Limb (tissue), 2 donors: ENCODE data around the gene CPSF2.
"Not testable (repeated sequence)": the region's sequence is repeated elsewhere in the genome, so short reads cannot be mapped to it uniquely, and the experiment has no call there.

Experiments
- DNase-seq, 2 donors: peaks; one replicate each; pipeline ENCODE4 v3.0.0-alpha.2; 2016; ENCODE audit errors: extremely low spot score in 2 of 2

Gene CPSF2

DNA sequence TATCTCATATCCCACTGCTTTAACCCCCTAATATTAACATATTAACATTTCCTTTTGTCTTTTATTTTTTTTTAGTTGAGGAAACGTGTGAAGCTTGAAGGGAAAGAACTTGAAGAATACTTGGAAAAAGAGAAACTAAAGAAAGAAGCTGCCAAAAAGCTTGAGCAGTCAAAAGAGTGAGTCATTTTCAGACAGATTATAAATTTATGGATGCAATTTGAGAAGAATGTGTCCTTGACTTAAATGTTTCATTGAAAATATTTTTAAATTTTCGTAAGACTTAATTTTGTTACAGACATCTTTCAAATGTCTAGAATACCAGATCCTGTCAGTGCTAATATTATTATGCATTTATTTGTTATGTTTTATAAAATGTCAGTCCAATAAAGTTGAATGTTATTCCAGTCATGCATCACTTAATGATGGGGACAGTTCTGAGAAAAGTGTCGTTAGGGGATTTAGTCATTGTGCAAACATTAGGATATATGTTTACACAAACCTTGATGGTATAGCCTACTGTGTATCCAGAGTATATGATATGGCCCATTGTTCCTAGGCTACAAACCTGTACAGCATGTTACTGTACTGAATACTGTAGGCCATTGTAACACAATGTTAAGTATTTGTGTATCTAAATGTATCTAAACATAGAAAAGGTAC lies 32.6 kb downstream of the CPSF2 start:
- DNase-seq, result no peak

DNA sequence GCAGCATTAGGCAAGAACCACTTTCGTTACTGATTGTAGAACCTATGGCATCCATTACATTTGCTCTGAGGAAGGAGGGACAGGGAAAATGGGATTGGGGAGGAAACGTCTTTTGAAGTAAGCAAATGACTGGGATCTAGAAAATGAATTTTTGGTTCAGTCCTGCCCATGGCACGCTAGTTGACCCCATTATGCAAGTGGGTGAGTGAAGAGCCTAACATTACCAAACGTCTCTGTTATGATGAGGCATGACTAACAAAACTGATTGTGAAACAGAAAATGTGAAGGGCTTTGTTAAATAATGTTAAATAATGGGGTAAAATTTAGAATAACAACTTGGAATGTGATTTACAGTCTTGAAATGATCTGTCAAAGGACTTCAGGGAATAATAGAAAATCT lies 38.9 kb downstream of the CPSF2 start:
- DNase-seq, result no peak

DNA sequence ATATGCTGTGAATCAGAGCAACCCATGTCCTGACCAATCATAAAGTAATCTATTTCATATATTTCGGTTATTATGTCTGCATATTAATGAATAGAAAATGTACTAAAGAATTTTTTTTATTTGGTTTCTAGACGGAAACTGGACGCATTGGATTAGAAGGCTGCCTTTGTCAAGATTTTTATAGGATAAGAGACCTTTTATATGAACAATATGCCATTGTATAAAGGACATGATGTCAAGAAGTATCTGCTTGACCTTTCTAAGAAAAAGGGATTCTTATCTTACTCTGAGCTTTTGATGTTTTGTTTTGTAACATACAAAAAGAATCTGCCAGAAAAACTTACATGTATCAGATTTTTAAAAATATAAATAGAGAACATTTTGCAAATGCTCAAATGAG lies 39.8 kb downstream of the CPSF2 start:
- DNase-seq, result no peak

DNA sequence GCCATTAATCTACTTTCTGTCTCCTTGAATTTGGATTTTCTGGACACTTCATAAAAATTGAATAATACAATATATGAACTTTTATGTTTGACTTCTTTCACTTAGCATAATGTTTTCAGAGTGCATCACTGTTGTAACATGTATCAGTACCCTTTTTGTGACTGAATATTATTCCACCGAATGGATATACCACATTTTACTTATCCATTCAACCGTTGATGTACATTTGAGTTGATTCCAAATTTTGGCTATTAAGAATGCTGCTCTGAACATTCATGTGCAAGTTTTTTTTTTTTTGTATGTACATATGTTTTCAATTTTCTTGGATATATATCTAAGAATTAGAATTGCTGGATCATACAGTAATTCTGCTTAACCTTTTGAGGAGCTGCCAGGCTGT lies 43.2 kb downstream of the CPSF2 start:
- no peak for DNase-seq

DNA sequence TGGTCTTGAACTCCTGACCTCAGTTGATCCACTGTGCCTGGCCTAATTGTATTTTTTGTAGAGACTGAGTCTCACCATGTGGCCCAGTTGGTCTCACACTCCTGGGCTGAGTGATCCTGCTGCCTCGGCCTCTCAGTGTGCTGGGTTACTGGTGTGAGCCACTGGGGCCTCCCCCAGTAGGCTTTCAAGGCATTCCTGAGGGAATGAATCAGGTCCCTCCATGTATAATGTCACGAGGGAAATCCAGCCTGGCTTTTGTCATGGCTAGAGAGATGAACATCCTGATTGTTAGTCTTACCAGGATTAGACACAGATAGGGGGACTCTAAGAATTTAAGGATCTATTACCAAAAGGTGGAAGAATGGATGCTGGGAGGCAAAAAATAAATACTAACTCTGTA lies 51.9 kb downstream of the CPSF2 start:
- no peak for DNase-seq

DNA sequence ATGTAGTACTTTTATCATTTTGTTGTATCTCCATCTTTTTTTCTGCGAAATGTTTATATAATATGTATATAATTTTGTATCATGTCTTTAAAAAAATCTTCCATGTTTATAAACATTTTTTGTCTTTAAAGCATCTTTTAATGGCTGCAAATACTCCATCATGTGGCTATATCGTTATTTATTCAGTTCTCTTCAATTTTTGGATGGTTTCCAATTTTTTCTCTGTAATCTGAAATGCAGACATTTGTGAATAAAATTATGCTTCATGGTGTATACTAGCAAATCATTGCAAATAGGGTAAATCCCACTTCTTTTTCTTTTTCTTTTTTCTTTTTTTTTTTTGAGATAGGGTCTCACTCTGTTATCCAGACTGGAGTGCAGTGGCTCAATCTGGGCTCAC lies 54.0 kb downstream of the CPSF2 start:
- peak in 1 of 2 donors; percentile 13 for DNase-seq

DNA sequence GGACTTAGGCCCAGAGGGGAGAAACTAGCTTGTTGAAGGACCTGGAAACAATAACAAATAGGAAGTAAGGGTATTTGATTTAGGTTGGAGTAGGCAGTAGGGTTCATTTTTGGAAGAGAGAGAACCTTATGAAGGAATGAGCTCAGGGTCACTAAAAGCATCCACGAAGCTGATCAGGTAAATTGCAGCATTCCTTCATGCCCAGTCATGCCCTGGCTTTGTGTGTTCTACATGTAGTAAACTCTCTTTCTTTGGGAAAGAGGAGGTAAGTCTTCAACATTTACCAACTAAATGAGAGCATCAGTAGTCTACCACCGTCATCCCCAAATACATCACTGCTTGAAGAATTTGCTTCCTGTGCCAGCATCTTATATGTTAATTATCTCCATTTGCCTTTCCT lies 54.7 kb downstream of the CPSF2 start:
- no peak for DNase-seq

DNA sequence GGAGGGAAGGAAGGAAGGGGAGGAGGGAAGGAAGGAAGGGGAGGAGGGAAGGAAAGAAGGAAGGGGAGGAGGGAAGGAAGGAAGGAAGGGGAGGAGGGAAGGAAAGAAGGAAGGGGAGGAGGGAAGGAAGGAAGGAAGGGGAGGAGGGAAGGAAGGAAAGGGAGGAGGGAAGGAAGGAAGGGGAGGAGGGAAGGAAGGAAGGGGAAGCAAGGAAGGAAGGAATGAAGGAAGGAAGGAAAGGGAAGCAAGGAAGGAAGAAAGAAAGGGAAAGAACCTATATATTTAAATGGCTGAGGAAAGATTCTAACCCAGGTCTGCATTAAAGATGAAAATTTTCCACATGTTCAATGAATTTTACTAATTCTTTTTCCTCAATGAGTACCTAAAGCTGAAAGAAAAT lies 57.4 kb downstream of the CPSF2 start:
- DNase-seq, result not testable (repeated sequence)

DNA sequence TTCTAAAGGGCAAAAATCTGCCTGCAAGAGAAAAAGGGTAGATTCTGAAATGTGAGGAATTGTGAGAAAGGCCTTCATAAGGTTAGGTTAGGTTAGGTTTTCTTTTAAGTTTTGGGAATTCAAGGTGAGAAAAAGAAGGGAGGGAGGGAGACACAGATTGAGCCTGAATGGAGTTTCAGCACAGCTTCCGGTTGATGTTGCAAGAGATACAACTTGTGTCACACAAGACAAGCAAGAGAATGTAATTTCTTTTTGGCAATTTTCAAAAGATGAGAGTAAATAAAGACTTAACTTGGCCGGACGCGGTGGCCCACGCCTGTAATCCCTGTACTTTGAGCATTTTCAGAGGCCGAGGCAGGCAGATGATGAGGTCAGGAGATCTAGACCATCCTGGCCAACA lies 63.8 kb downstream of the CPSF2 start:
- no peak for DNase-seq

DNA sequence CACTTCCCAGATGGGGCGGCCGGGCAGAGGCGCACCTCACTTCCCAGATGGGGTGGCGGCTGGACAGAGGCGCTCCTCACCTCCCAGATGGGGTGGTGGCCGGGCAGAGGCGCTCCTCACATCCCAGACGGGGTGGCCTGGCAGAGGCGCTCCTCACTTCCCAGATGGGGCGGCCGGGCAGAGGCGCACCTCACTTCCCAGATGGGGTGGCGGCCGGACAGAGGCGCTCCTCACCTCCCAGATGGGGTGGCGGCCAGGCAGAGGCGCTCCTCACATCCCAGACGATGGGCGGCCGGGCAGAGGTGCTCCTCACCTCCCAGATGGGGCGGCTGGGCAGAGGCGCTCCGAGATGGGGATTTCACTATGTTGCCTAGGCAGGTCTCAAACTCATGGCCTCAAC lies 65.8 kb downstream of the CPSF2 start:
- DNase-seq, result not testable (repeated sequence)

DNA sequence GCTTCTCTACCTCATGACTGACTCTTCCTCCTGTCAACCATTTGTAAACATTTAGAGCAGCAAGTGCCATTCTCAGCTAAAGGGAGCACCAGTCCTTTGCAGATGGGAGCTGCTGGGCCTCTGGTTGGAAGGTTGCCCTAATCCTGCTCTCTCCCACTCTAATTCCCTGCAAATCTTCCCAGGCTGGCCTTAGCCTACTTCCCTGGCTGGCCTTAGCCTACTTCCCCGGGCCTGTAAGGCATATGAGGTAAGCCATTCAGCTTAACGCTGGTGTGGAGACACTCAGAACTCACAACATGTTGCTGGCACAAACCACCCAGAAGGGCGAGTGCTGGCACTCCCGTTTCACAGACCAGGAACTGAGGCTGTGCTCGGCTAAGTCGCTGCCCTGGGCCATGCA lies 69.0 kb downstream of the CPSF2 start:
- no peak for DNase-seq

DNA sequence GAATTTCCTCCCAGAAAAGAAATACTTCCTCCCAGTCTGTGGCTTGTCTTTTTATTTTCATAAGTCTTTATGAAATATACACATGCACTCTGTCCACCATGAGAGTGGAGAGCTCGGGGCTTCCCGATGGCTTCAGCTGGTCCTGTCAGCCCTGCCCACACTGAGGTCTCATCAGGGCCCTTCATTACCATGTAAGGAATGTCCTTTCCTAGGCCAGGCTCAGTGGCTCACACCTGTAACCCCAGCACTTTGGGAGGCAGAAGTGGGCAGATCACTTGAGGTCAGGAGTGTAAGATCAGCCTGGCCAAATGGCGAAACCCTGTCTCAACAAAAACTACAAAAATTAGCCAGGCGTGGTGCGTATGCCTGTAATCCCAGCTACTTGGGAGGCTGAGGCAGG lies 77.0 kb downstream of the CPSF2 start:
- no peak for DNase-seq

DNA sequence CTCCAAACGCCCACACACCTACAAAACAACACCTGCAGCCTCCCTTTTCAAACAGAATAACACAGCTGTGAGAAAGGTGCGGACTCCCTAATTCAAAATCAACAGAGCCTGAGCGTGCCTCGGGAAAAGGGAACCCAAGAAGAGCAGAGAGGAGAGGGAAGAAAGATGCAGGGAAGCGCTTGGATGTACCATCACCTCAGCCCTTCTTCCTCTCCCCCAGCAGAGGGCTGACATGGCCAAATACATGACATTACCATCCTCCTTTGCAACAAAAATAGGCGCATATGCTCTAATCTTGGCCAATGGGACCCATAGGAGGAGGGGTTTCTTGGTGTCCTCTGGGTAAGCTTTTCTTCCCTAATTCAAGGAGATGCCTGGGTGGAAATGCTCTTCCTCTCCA lies 78.0 kb downstream of the CPSF2 start:
- no peak for DNase-seq

DNA sequence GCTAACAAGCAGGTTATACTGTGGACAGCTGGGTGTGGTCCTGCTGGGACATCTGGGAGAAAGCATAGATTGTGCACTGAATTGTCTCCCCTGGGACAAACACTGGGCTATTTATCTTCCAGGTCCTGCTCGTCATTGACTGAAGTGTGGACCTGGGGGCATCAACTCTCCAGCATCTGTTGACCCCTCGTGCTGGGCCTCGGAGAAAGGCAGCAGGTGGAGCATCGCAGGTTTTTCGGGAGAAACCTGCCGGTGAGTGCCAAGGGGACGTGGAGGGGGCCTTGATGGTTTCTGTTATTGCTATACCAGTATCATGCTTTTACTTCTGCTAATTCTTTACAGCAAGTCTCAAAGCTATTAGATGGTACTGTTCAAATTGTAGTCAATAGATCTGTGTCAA lies 81.3 kb downstream of the CPSF2 start:
- DNase-seq, result no peak

DNA sequence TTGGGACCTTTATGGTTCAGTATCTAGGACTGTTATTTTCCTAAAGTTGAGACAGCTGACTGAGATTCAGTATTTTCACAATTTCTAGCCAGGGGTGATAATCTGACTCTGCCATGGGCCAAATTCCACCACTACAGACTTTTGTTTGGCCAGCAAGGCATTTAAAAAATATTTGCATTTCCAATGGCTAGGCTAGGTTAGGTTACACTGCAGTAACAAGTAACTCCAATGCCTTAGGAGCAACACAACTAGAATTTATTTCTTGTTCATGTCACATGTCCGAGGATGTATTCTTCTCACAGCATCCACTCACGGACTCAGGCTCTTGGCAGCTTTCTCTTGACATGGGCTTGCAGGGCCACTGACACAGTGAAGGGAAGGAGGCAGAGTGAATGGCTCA lies 83.0 kb downstream of the CPSF2 start:
- DNase-seq, result no peak

DNA sequence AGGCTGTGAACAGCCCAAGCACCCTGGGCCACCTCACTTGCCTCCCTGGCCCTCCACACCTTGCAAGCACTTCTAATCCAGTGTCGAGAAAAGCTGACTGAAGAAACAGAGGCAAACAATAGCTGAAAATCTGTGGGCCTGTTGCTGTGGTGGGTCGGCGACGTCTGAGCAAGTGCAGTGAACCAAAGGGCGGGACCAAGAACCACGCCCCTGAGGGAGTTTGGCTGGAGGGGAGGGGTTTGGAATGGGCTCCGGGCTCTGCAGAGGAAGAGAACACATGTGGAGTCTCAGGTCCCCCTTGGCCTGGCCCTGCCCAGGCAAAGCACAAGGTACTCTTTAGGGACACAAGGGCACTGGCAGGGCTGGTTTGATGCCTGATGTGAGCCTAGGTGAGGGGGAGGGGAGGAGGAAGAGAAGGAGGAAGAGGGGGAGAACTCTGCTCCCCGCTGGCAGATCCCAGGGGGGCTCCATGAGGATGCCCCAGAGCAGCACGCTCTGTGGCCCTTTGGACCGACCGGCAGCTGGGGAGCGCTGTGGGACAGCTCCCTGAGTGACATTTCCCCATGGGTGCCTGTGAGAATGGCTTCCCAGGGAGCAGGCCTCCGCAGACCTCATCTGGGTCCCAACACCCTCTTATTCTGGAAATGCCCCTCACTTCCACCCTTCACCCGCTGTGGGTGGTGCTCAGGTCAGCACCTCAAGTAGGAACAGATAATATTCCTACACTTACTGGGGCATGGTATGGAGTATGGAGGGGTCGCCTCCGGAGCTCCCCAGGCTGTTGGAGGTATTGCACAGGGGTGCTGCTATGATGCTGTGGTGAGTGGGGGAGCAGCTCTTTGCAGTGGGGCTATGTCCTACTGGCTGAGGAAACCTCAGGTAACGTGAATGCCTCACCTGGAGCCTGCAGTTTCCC lies 85.5 kb downstream of the CPSF2 start:
- no peak for DNase-seq

DNA sequence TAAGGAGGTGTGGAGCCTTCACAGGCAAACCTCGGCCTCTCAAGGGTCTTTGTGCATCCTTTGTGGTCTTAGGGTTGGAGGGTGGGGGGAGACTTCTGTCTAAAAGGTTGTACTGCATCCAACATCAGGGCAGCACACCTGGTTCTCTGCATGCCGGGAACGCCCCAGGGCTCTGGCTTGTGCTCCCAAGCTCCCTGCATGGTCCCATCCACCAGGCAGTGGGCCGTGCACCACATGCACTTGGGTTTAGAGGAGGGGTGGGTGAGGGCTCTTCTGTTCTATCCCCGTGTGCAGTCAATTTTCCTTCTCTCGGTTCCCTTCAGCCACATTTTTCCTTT lies 86.1 kb downstream of the CPSF2 start:
- no peak for DNase-seq

DNA sequence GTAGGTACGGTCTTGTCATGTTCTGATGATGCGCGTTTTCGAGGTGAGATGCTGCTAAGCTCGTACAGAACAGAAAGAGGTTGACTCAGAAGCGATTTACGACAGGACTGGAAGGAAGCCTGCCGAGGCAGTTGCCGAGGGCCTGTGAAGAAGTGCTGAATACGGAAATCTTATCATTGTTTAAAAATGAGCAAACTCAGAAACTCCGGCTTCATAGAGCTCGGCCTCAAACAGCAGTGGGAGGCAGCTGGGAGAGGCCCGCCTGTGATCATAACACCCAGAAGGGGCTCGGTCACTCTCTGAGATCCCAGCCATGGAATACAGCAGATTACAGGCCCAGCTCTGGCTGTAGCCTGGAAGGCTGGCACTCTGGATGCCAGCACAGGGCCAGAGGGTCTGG lies 87.4 kb downstream of the CPSF2 start:
- DNase-seq, result no peak

DNA sequence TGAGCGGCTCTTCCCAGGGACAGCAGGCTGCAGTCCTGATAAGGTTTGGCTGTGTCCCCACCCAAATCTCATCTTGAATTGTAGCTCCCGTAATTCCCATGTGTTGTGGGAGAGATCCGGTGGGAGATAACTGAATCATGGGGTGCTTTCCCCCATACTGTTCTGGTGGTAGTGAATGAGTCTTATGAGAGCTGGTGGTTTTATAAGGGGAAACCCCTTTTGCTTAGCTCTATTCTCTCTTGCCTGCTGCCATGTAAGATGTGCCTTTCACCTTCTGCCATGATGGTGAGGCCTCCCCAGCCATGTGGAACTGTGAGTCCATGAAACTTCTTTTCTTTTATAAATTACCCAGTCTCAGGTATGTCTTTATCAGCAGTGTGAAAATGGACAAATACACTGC lies 91.4 kb downstream of the CPSF2 start:
- not testable (repeated sequence) for DNase-seq

DNA sequence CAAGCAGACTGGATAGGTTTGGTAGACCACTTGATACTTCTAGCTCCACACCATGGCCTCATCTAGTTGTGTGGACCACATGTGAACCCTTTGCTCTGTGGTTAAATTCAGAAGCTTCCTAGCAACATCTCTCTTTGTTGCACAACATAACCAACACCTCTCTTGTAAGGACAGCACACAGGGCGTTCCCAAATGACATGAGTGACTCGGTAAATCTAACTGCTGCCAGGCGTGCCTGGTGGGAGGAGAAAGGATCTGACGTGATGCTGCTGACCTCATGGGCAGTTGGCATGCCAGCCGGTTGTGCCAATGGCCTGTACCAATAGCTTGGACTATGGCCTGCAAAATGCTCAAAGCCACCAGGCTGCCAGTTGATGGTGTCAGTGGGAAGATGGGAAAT lies 93.8 kb downstream of the CPSF2 start:
- no peak for DNase-seq

DNA sequence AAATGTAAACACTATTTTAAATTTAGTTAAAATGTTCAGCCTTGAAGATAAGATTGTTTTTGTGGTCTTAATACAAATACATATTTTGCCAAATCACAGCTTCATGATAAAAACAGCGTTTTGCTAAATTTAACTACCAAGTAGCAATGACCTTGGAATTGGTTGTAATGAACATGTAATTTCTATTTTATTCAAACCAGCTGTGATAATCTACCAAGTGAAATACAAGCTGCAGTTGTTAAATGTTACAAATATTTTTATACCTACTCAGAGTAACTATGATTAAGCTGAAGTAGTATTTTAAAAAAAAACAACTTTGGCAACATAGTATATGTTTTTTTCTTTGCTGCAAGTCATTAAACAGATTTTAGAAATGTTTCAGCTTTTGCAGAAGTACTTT lies 96.2 kb downstream of the CPSF2 start:
- no peak for DNase-seq
